NOMO-1 treated with dmso at 0.1 percent for 144 hours (cell line): ENCODE data around the gene DCUN1D2.

Experiments
- DNase-seq: peaks from one replicate; lab custom pipeline; 2025; ENCODE audit not compliant: unreplicated experiment; lab: John Stamatoyannopoulos, UW

DCUN1D2 gene

GRCh38 chr13:113412440-113412839, 78.1 kb downstream of the DCUN1D2 start:
- no peak for DNase-seq

DNA sequence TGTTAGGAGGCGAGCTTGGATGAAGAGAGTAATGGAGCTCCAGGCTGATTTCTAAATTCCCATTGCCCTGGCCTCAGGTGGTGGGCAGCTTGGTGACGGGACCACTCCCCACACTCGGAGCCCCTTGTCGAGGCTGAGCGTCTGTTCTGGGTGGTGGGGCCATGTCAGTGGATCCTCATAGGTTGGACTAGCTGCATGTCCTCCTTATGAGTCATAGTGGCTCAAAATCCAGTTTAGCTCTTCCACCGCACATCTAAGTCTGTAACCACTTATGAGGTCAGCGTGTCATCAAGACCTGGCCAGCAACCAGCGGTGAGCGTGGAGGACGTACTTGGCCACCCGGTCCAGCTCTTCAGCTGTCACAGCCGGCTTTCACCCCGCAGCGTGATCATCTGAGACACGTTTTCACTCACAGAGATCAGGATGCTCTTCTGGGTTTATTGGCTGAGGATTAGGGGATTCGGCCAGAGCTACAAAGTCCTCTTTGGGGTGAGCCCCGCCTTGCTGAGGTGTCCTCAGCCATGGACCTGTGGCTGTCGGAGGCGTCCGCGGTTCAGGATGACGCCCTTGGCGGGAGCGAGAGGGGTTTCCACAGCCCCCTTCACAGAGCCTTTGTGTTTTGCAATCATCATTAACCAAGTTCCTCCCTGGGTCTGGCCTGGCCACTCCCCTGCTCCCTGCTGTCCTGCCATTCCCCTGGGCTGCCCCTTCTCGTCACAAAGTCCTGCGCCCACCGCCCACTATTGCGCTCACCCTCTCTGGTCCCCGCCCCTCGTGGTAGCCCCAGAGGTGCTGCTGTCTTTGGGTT, 79.1 kb downstream of the DCUN1D2 start:
- peak; percentile 42 for DNase-seq

GRCh38 chr13:113410472-113411201, 79.9 kb downstream of the DCUN1D2 start:
- peak; percentile 17 for DNase-seq

- no peak for DNase-seq
Observed at GRCh38 chr13:113408562-113408961, 81.9 kb downstream of the DCUN1D2 start.

DNA sequence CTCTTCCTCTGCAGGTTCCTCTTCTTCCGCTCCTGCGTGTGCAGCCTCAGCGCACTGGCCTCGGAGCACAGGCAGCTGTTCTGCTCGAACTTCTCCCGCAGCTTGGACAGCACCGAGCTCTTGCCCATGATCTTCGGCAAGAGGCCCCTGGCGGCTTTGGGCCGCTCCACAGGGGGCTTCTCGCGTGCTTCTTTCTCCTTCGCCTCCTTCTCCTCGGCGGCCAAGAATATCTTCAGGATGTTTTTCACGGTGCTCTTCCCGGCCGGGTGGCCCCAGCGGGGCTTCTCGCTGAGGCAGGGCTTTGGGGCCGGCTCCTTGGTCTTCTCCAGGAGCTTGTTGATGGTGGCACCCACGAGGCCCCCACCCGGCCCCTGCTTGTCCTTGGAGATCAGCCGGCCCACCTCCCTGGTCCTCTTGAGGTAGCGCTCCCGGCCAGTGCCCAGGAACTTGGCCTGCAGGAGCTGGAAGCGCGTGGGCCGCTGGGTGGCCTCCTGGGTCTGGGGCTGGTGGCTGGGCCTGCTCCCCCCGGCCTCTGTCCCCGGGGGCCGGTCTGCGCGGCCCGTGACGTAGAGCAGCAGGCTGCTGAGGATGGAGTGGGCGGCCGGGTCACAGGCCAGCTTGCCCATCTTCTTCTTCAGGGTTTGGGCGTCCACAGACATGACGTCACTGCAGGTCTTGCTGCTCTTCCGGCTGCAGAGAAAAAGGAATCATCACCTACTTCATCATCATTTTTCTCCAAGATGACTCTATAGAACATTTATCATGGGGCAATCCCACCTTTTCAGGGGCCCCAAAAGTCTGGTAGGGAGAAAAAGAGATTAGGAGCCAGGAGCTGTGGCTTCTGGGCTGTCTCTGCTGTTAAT, 82.7 kb downstream of the DCUN1D2 start:
- no peak for DNase-seq

DNA sequence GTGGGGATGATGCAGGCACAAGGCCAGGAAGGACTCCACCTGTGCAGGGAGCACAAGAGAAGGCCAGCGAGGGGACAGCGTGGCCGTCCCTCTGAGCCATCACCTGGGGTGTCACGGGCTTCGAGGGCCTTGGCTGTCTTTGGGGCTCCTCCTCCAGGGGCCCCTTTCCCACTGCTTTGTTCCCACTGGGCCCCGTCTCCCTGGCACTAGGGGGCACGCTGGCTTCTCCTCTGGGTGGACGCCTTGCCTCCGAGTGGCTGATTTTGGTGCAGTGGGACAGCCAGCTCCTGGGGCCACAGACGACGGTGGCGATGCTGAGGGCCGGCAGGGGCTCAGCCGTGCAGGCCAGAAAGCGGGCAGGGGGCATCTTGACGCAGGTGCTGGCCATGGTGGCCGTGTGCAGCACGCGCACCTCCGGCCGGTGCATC, 83.4 kb downstream of the DCUN1D2 start:
- no peak for DNase-seq

DNA sequence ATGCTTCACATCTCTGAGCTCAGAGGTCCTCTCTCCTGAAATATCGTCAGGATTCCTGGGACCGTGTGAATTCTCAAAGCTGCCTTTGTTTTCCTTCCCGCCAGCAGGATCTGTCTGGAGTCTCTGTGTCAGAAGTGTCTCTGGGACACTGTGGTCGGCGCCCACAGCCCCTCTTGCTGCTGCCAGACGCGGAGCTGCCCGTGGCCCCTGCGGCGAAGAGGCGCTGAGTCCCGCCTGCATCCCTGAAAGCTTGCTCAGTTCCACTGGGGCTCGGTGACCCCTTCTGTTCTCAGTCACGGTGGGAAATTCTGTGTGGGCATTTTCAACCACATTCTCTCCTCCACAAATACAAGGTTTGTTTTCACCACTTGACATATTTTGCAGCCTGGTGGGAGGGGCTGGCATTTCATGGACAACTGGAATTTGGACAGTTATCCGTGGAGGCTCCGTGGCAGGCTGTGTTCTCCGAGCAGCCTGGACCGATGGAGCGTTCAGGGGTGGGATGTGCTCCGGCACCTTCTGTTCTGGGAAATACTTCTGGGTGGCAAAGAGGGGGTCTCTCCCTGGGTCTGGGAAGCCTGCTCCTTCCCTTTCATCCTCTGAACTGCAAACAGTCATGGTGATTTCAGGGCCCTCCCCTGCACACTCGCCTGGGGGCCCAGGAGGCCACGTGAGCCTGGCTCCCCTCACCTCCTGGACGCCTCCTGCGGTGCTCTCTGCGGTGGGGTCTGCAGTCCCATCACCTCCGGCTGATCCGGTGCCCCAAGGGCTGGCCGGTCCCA, 84.0 kb downstream of the DCUN1D2 start:
- no peak for DNase-seq
